ENCODE data around the gene ZNF322.

Gene ZNF322

GRCh38 chr6:26613201-26613600 is 46.3 kb downstream of the ZNF322 start:
- no peak for DNase-seq

- DNase-seq = no peak
Measured at GRCh38 chr6:26611599-26611998, 47.9 kb downstream of the ZNF322 start.

GRCh38 chr6:26609463-26609862 is 50.1 kb downstream of the ZNF322 start:
- DNase-seq = no peak

- DNase-seq = peak; percentile 45 to 46
Measured at GRCh38 chr6:26607434-26608230, 51.9 kb downstream of the ZNF322 start.

- DNase-seq = no peak
Measured at GRCh38 chr6:26604797-26605196, 54.7 kb downstream of the ZNF322 start.

GRCh38 chr6:26604026-26604425 is 55.5 kb downstream of the ZNF322 start:
- DNase-seq = no peak

- no peak for DNase-seq
Measured at GRCh38 chr6:26602262-26602661, 57.3 kb downstream of the ZNF322 start.

GRCh38 chr6:26600759-26601158 is 58.8 kb downstream of the ZNF322 start:
- no peak for DNase-seq

GRCh38 chr6:26599591-26599990 is 60.0 kb downstream of the ZNF322 start:
- DNase-seq = no peak

- DNase-seq = no peak
Measured at GRCh38 chr6:26599134-26599533, 60.4 kb downstream of the ZNF322 start.

GRCh38 chr6:26598267-26598666 is 61.3 kb downstream of the ZNF322 start:
- no peak for DNase-seq

- no peak for DNase-seq
Measured at GRCh38 chr6:26597821-26598220, 61.7 kb downstream of the ZNF322 start.

- no peak for DNase-seq
Measured at GRCh38 chr6:26597389-26597766, 62.2 kb downstream of the ZNF322 start.

- DNase-seq = peak; percentile 96 to 97
Measured at GRCh38 chr6:26596579-26597388, 62.8 kb downstream of the ZNF322 start, which contains the start of gene ABT1. Gene ABT1, plus strand, starts transcription at chr6:26596953. Its CDS starts 30 bp downstream, at chr6:26596983.

- peak; percentile 83 to 85 for DNase-seq
Measured at GRCh38 chr6:26595669-26596269, 63.8 kb downstream of the ZNF322 start.

GRCh38 chr6:26594730-26595632 is 64.6 kb downstream of the ZNF322 start:
- DNase-seq = no peak

GRCh38 chr6:26594131-26594498 is 65.4 kb downstream of the ZNF322 start:
- DNase-seq = no peak

- no peak for DNase-seq
Measured at GRCh38 chr6:26593278-26594130, 66.0 kb downstream of the ZNF322 start.

GRCh38 chr6:26592649-26593048 is 66.9 kb downstream of the ZNF322 start:
- DNase-seq = no peak

GRCh38 chr6:26588965-26589364 is 70.6 kb downstream of the ZNF322 start:
- no peak for DNase-seq
